GM23338 (cell line): Measurements from ENCODE around the gene OTUD5. TPM values are rescaled to one million over a fixed set of nuclear protein-coding genes. Genes with fewer than 3 reads are reported as not detected.

ENCODE experiments used
- EZH2 ChIP-seq: fragments of 200-600 bp; sonication (generic); IDR thresholded peaks from one replicate; pipeline ENCODE4 v1.8.0; 2017; ENCODE audit warnings: antibody characterized with exemption, mild to moderate bottlenecking, low read depth; ENCODE audit not compliant: unreplicated experiment
- EZH2phosphoT487 ChIP-seq: fragments of 200-600 bp; sonication (generic); IDR thresholded peaks from one replicate; pipeline ENCODE4 v1.8.1; 2018; ENCODE audit warnings: antibody characterized with exemption; ENCODE audit not compliant: unreplicated experiment
- JUNB ChIP-seq: IDR thresholded peaks from one replicate; pipeline ENCODE4 v1.6.1; 2016; ENCODE audit warnings: antibody characterized with exemption; ENCODE audit not compliant: unreplicated experiment
- POLR2AphosphoS5 ChIP-seq: IDR thresholded peaks from 2 replicates; pipeline ENCODE4 v1.6.1; 2016; ENCODE audit warnings: antibody characterized with exemption, low read depth
- ZNF114 ChIP-seq: fragments of 250-450 bp; sonication (Bioruptor Pico); IDR thresholded peaks from 2 replicates; pipeline ENCODE4 v1.5.0; 2020; ENCODE audit warnings: mild to moderate bottlenecking, moderate library complexity
- ZNF331 ChIP-seq: fragments of 250-450 bp; sonication (Bioruptor Pico); IDR thresholded peaks from 2 replicates; pipeline ENCODE4 v1.5.0; 2020; ENCODE audit warnings: low read depth, mild to moderate bottlenecking, moderate library complexity
- polyA plus RNA-seq: library from polyadenylated mRNA; unstranded; fragments of >200 nt; fragmentation: Nextera tagmentation; extraction: Ambion mirVana; gene quantifications from 2 replicates; pipeline ENCODE4 v1.2.1, GENCODE V29; 2016
- total RNA-seq: library from RNA; depleted of rRNA; stranded (reverse); fragments of >200 nt; shearing (Covaris generic); gene quantifications from 2 replicates; pipeline ENCODE4 v1.2.3, GENCODE V29; 2014
- TF ChIP-seq, protein P1 (sequence below): fragments of 250-450 bp; sonication (Bioruptor Pico); IDR thresholded peaks from 2 replicates; pipeline ENCODE4 v1.5.0; 2020; ENCODE audit warnings: mild to moderate bottlenecking, moderate library complexity
- TF ChIP-seq, protein P2 (sequence below), 2 experiments: fragments of 200-600 bp in 1 of 2; sonication (generic) in 1 of 2; conservative IDR thresholded peaks; 2 replicates each; pipeline versions ENCODE4 v1.5.1 to v1.6.1; 2016 to 2017; ENCODE audit warnings: antibody characterized with exemption in 2 of 2, low read depth in 2 of 2, mild to moderate bottlenecking in 2 of 2, moderate library complexity in 1 of 2
- TF ChIP-seq, protein P3 (sequence below): IDR thresholded peaks from 2 replicates; pipeline ENCODE4 v1.6.1; 2016; ENCODE audit warnings: antibody characterized with exemption

OTUD5 gene
- total and polyA plus RNA-seq, 2 experiments from 2014 or later, result 23.5 to 56.5 TPM

DNA sequence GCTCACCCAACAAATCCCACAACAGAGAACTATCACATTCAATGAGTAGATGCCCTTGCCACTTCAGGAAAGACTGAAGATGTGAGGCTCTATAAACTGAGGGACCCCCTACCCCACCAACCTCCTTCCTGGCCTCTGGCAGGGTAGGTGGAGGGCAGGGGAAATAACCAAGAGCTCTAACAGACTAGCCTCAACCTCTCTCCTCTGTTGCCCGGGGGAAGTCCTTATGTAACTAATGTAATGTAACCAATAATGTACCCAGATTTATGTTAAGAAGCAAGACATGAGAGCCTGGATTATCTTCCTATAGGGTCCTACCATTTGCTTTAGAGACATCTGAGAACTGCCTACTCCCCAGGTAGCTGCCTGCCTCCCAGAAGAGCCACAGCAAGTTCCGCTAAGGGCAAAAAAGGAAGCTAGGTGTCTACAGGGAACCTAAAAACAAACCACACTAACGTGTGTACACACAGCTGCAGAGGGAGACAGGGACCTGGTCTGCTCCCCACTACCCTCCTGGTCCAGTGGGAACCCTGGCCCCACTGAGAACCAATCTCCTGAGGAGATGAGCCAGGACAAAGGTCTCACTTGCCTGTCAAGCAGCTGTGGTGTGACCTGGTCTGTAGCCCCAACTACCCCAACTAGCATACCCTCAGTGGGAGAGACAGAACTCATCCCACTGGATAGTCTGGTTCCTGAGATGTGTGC lies 17.7 kb downstream of the OTUD5 start (continued):
- TF ChIP-seq, protein P1, sequence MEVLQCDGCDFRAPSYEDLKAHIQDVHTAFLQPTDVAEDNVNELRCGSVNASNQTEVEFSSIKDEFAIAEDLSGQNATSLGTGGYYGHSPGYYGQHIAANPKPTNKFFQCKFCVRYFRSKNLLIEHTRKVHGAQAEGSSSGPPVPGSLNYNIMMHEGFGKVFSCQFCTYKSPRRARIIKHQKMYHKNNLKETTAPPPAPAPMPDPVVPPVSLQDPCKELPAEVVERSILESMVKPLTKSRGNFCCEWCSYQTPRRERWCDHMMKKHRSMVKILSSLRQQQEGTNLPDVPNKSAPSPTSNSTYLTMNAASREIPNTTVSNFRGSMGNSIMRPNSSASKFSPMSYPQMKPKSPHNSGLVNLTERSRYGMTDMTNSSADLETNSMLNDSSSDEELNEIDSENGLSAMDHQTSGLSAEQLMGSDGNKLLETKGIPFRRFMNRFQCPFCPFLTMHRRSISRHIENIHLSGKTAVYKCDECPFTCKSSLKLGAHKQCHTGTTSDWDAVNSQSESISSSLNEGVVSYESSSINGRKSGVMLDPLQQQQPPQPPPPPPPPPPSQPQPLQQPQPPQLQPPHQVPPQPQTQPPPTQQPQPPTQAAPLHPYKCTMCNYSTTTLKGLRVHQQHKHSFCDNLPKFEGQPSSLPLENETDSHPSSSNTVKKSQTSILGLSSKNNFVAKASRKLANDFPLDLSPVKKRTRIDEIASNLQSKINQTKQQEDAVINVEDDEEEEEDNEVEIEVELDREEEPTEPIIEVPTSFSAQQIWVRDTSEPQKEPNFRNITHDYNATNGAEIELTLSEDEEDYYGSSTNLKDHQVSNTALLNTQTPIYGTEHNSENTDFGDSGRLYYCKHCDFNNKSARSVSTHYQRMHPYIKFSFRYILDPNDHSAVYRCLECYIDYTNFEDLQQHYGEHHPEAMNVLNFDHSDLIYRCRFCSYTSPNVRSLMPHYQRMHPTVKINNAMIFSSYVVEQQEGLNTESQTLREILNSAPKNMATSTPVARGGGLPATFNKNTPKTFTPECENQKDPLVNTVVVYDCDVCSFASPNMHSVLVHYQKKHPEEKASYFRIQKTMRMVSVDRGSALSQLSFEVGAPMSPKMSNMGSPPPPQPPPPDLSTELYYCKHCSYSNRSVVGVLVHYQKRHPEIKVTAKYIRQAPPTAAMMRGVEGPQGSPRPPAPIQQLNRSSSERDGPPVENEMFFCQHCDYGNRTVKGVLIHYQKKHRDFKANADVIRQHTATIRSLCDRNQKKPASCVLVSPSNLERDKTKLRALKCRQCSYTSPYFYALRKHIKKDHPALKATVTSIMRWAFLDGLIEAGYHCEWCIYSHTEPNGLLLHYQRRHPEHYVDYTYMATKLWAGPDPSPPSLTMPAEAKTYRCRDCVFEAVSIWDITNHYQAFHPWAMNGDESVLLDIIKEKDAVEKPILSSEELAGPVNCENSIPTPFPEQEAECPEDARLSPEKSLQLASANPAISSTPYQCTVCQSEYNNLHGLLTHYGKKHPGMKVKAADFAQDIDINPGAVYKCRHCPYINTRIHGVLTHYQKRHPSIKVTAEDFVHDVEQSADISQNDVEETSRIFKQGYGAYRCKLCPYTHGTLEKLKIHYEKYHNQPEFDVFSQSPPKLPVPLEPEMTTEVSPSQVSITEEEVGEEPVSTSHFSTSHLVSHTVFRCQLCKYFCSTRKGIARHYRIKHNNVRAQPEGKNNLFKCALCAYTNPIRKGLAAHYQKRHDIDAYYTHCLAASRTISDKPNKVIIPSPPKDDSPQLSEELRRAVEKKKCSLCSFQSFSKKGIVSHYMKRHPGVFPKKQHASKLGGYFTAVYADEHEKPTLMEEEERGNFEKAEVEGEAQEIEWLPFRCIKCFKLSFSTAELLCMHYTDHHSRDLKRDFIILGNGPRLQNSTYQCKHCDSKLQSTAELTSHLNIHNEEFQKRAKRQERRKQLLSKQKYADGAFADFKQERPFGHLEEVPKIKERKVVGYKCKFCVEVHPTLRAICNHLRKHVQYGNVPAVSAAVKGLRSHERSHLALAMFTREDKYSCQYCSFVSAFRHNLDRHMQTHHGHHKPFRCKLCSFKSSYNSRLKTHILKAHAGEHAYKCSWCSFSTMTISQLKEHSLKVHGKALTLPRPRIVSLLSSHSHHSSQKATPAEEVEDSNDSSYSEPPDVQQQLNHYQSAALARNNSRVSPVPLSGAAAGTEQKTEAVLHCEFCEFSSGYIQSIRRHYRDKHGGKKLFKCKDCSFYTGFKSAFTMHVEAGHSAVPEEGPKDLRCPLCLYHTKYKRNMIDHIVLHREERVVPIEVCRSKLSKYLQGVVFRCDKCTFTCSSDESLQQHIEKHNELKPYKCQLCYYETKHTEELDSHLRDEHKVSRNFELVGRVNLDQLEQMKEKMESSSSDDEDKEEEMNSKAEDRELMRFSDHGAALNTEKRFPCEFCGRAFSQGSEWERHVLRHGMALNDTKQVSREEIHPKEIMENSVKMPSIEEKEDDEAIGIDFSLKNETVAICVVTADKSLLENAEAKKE, result no peak
- no peak for TF ChIP-seq POLR2AphosphoS5
- TF ChIP-seq, protein P2, sequence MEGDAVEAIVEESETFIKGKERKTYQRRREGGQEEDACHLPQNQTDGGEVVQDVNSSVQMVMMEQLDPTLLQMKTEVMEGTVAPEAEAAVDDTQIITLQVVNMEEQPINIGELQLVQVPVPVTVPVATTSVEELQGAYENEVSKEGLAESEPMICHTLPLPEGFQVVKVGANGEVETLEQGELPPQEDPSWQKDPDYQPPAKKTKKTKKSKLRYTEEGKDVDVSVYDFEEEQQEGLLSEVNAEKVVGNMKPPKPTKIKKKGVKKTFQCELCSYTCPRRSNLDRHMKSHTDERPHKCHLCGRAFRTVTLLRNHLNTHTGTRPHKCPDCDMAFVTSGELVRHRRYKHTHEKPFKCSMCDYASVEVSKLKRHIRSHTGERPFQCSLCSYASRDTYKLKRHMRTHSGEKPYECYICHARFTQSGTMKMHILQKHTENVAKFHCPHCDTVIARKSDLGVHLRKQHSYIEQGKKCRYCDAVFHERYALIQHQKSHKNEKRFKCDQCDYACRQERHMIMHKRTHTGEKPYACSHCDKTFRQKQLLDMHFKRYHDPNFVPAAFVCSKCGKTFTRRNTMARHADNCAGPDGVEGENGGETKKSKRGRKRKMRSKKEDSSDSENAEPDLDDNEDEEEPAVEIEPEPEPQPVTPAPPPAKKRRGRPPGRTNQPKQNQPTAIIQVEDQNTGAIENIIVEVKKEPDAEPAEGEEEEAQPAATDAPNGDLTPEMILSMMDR (conservative IDR thresholded peaks at IDR 0.05; ENCODE audit: low read depth in 2 of 2), result no peak
- no peak for TF ChIP-seq ZNF114 (CRISPR knock-in tag)
- TF ChIP-seq ZNF331 (CRISPR knock-in tag), result no peak
- TF ChIP-seq EZH2phosphoT487, result no peak
- TF ChIP-seq, protein P3, sequence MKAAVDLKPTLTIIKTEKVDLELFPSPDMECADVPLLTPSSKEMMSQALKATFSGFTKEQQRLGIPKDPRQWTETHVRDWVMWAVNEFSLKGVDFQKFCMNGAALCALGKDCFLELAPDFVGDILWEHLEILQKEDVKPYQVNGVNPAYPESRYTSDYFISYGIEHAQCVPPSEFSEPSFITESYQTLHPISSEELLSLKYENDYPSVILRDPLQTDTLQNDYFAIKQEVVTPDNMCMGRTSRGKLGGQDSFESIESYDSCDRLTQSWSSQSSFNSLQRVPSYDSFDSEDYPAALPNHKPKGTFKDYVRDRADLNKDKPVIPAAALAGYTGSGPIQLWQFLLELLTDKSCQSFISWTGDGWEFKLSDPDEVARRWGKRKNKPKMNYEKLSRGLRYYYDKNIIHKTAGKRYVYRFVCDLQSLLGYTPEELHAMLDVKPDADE, result no peak
- TF ChIP-seq EZH2, result no peak
- TF ChIP-seq JUNB, result no peak
